Psoas muscle (tissue), 8 donors: ENCODE measurements around the gene IL19. TPM values are rescaled to one million over a fixed set of nuclear protein-coding genes. Genes with fewer than 3 reads are reported as not detected.

Source experiments
- ATAC-seq, 4 donors: fragments of 200-7000 bp; cut with Tn5 transposase; one replicate each; pipeline ENCODE4 v1.9.1; 2020; ENCODE audit warnings: moderate library complexity in 3 of 4, mild to moderate bottlenecking in 2 of 4
- DNase-seq, 2 donors: peaks; one replicate each; pipeline ENCODE4 v3.0.0-alpha.2; 2020
- H3K27ac ChIP-seq: fragments of 200-600 bp; one replicate; pipeline ENCODE4 v1.8.0; 2022
- H3K27me3 ChIP-seq, 3 donors: fragments of 200-600 bp in 1 of 3; one replicate each; pipeline versions ENCODE4 v1.6.1 to v1.8.0; 2013 to 2022; ENCODE audit warnings: low read length in 2 of 3, mild to moderate bottlenecking in 2 of 3, moderate library complexity in 1 of 3; ENCODE audit not compliant: insufficient read depth in 3 of 3
- H3K36me3 ChIP-seq, 2 donors: fragments of 200-600 bp in 1 of 2; one replicate each; pipeline versions ENCODE4 v1.6.1 to v1.8.0; 2013 to 2022; ENCODE audit warnings: low read depth in 1 of 2, mild to moderate bottlenecking in 1 of 2, moderate library complexity in 1 of 2; ENCODE audit not compliant: insufficient read depth in 1 of 2
- H3K4me1 ChIP-seq: fragments of 200-600 bp; one replicate; pipeline ENCODE4 v1.8.0; 2022
- H3K4me3 ChIP-seq: fragments of 200-600 bp; one replicate; pipeline ENCODE4 v1.8.0; 2022; ENCODE audit warnings: mild to moderate bottlenecking
- H3K9me3 ChIP-seq: fragments of 200-600 bp; one replicate; pipeline ENCODE4 v1.8.0; 2022
- WGBS, 3 donors: extraction: QIAGEN DNeasy Blood & Tissue Kit; methylation state at CpG; one replicate each; pipeline versions ENCODE4 v1.1.6 to v1.1.7; 2013; 5-methylcytosine and 5-hydroxymethylcytosine counted together
- intact Hi-C, 2 donors: fragments of 100-400 bp; cut with DNase I; formaldehyde crosslinking; loops; one replicate each; pipeline versions ENCODE4 v1.11.0 to v1.14.2; 2022
- polyA plus RNA-seq, 3 donors: library from polyadenylated mRNA; stranded (reverse); fragments of 200-250 nt; gene quantifications; one replicate each; pipeline ENCODE4 v1.2.3, GENCODE V29; 2013
- total RNA-seq, 4 donors: library from RNA; stranded (reverse); fragmentation: NEBNext Ultra II Directional in 2 of 4; extraction: Animal tissue kit (Norgen Biotek cat#: 25700) in 2 of 4; gene quantifications; one replicate each; pipeline versions ENCODE4 v1.2.1 to v1.2.4, GENCODE V29; 2021 to 2023
- TF ChIP-seq, protein P1 (sequence below): fragments of 200-600 bp; IDR thresholded peaks from one replicate; pipeline ENCODE4 v1.8.0; 2022; ENCODE audit warnings: antibody characterized with exemption
- donor health status: healthy with polysubstance abuse.
- donor health status: DM: no; HTN: no; CAD: no; lungs with moderate emphysema.
- donor health status: Bipolar disorder and iron deficiency.
- donor health status: healthy.
- donor health status: DM: yes; HTN: yes; CAD: no.
- donor health status: DM: no; HTN: no; CAD: no.
- donor health status: DM: no; HTN: no; CAD: no.
- donor health status: DM: yes; HTN: yes; CAD: no.

Gene IL19
- total and polyA plus RNA-seq, 7 donors, result not detected

DNA sequence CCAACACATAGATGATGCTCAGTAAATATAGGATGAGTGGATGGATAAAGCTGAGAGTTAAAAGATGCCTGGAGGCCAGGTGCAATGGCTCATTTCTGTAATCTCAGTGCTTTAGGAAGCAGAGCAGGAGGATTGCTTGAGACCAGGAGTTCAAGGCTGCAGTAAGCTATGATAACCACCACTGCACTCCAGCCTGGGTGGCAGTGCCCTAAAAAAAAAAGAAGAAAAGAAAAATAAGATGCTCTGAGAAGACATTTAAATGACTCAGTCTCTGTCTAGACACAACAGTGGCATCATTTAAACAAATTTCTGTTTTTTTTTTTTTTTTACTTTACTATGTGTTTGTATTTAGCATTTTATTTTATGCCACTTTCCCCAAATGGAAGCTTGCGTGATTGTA is 25.3 kb upstream of the IL19 start:
- no peaks in the 10 kb centered on the region for H3K9me3 ChIP-seq
- H3K27ac ChIP-seq, result no peak overlapping the region
- TF ChIP-seq, protein P1, sequence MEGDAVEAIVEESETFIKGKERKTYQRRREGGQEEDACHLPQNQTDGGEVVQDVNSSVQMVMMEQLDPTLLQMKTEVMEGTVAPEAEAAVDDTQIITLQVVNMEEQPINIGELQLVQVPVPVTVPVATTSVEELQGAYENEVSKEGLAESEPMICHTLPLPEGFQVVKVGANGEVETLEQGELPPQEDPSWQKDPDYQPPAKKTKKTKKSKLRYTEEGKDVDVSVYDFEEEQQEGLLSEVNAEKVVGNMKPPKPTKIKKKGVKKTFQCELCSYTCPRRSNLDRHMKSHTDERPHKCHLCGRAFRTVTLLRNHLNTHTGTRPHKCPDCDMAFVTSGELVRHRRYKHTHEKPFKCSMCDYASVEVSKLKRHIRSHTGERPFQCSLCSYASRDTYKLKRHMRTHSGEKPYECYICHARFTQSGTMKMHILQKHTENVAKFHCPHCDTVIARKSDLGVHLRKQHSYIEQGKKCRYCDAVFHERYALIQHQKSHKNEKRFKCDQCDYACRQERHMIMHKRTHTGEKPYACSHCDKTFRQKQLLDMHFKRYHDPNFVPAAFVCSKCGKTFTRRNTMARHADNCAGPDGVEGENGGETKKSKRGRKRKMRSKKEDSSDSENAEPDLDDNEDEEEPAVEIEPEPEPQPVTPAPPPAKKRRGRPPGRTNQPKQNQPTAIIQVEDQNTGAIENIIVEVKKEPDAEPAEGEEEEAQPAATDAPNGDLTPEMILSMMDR, result no peak
- no peaks in the 10 kb centered on the region for H3K36me3 ChIP-seq
- H3K27me3 ChIP-seq, result no peaks in the 10 kb centered on the region
- no peaks in the 10 kb centered on the region for H3K4me1 ChIP-seq
- no peak for ATAC-seq
- DNase-seq, result no peak
- 94 to 97% (median 94%) methylated on average over 1 of the region's 1 CpG for WGBS, 3 donors
- no peak overlapping the region for H3K4me3 ChIP-seq
- intact Hi-C loops, result no loop called here

GRCh38 chr1:206748348-206749030 is 22.1 kb upstream of the IL19 start:
- Histone ChIP-seq H3K36me3 (no peaks in the 10 kb centered on the region), H3K27me3 (no peaks in the 10 kb centered on the region), H3K4me3 (no peak overlapping the region), H3K4me1 (no peaks in the 10 kb centered on the region), H3K27ac (no peak overlapping the region), H3K9me3 (no peaks in the 10 kb centered on the region)
- TF ChIP-seq, protein P1, result no peak
- no peak for DNase-seq
- WGBS, 3 donors, result 82 to 86% (median 86%) methylated on average over 3 of the region's 3 CpGs
- intact Hi-C loops, result no loop called here
- ATAC-seq, result no peak

- Histone ChIP-seq H3K9me3 (no peaks in the 10 kb centered on the region), H3K36me3 (no peaks in the 10 kb centered on the region), H3K4me1 (no peaks in the 10 kb centered on the region), H3K4me3 (no peak overlapping the region), H3K27me3 (no peaks in the 10 kb centered on the region), H3K27ac (no peak overlapping the region)
- ATAC-seq (no peak), DNase-seq (no peak)
- TF ChIP-seq, protein P1, result no peak
- WGBS, 3 donors, result 53 to 66% (median 64%) methylated on average over 5 of the region's 5 CpGs
- intact Hi-C loops, result no loop called here
Measured at GRCh38 chr1:206751891-206752290, 18.7 kb upstream of the IL19 start.

DNA sequence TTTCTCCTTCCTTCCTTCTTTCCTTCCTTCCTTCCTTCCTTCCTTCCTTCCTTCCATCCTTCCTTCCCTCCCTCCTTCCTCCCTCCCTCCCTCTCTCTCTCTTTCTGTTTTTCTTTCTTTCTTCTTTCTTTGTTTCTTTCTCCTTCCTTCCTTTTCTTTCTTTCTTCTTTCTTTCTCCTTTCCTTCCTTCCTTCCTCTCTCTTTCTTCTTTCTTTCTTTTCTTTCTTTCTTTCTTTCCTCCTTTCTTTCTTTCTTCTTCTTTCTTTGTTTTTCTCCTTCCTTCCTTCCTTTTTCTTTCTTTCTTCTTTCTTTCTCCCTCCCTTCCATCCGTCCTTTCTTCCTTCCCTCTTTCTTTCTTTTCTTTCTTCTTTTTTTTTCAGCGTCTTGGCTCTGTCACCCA is 18.1 kb upstream of the IL19 start:
- 79 to 94% (median 93%) methylated on average over 2 of the region's 2 CpGs for WGBS, 3 donors
- H3K36me3 ChIP-seq, result no peaks in the 10 kb centered on the region
- H3K4me1 ChIP-seq, result no peaks in the 10 kb centered on the region
- no peaks in the 10 kb centered on the region for H3K9me3 ChIP-seq
- no peak overlapping the region for H3K4me3 ChIP-seq
- TF ChIP-seq, protein P1, result no peak
- DNase-seq (no peak), ATAC-seq (no peak)
- intact Hi-C loops, result no loop called here
- no peaks in the 10 kb centered on the region for H3K27me3 ChIP-seq
- H3K27ac ChIP-seq, result no peak overlapping the region

- no peak for DNase-seq
- Histone ChIP-seq H3K36me3 (no peaks in the 10 kb centered on the region), H3K27ac (no peak overlapping the region), H3K4me1 (no peaks in the 10 kb centered on the region), H3K27me3 (no peaks in the 10 kb centered on the region), H3K9me3 (no peaks in the 10 kb centered on the region), H3K4me3 (no peak overlapping the region)
- no peak for ATAC-seq
- 91 to 94% (median 91%) methylated on average over 3 of the region's 3 CpGs for WGBS, 3 donors
- intact Hi-C loops, result no loop called here
- TF ChIP-seq, protein P1, result no peak
Measured at GRCh38 chr1:206753141-206753540, 17.4 kb upstream of the IL19 start.
